ENCODE results near the gene GPR161. TPM values are rescaled to one million over a fixed set of nuclear protein-coding genes. Genes with fewer than 3 reads are reported as not detected.
A peak's percentile ranks its signal among the peaks of the same experiment; 100 is the strongest.

Gene GPR161
- total RNA-seq, 4 donors from 2014 or later, result 1.4 to 3.2 (median 2.3) TPM

DNA sequence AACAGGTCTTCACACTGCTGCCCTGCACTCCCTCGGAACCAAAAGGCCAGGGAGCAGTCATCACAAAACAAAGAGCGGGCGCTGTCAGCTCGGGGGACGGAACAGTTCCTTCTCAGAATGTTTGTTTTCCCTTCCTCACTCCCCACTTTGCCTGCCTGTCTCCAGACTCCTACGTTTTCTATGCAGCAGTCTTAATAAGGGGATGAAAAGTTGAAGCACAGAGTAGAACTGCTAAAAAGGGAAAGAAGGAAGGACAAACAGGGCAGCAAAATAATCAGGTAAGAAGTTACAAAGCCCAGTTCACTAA lies 738 bp upstream of the GPR161 start:
- Histone ChIP-seq H3K4me3 (replicated peaks in 1 of 3) (peak overlapping the region in 2 of 3 donors; percentile 35 to 62), H3K36me3 (no peaks in the 10 kb centered on the region), H3K9me3 (no peaks in the 10 kb centered on the region), H3K27ac (peak overlapping the region; percentile 4 to 81 (median 57)), H3K4me1 (peaks cover 8 to 14% of the 10 kb centered on the region in 2 donors), H3K27me3 (no peaks in the 10 kb centered on the region)
- no peak for DNase-seq
- TF ChIP-seq, protein P1, sequence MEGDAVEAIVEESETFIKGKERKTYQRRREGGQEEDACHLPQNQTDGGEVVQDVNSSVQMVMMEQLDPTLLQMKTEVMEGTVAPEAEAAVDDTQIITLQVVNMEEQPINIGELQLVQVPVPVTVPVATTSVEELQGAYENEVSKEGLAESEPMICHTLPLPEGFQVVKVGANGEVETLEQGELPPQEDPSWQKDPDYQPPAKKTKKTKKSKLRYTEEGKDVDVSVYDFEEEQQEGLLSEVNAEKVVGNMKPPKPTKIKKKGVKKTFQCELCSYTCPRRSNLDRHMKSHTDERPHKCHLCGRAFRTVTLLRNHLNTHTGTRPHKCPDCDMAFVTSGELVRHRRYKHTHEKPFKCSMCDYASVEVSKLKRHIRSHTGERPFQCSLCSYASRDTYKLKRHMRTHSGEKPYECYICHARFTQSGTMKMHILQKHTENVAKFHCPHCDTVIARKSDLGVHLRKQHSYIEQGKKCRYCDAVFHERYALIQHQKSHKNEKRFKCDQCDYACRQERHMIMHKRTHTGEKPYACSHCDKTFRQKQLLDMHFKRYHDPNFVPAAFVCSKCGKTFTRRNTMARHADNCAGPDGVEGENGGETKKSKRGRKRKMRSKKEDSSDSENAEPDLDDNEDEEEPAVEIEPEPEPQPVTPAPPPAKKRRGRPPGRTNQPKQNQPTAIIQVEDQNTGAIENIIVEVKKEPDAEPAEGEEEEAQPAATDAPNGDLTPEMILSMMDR (IDR thresholded peaks at IDR 0.05), result no peak
- no peak for TF ChIP-seq POLR2A (IDR thresholded peaks at IDR 0.05)
- intact Hi-C loops (cut with DNase I), result no loop called here
- 1 to 10% methylated on average over 6 of the region's 6 CpGs for WGBS, 2 donors

DNA sequence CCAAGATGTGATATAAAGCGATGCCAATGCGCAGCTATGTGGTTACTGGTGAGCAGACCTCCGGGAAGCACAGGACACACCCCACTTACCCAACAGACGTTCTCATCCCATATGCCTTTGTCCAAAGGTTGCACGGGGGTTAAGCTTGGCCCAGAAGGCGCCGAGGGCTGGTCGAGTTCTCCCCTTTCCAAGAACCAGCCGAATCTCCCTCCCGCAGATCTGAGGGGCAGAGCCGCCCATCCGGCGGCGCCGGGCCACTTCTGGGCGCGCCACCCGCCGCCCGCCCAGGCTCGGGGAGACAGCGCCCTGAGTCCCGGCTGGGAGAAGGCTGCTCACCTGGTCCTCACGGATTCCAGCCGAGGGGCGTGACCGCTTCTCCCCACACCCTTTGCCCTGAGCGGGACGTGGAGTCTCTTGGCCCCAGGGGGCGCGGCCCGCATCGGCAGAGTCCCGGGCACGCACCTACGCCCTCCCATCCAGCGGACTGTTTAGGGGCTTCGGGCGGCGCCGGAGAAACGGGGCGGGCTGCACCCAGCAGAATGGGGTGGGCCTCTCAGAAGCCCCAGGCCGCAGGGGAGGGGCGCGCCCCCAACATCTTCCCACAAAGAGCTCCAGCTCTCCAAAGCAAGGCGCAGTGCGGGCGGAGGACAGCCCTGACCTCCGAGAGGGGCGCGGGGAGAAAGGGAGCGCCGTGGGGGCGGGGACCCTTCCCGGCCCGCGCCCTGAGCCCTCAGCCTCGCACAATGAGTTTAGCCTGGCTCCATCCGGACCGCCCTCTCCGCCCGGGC lies 615 bp downstream of the GPR161 start:
- Histone ChIP-seq H3K4me1 (peaks cover 8 to 14% of the 10 kb centered on the region in 2 donors), H3K36me3 (no peaks in the 10 kb centered on the region), H3K9me3 (no peaks in the 10 kb centered on the region), H3K27ac (peak overlapping the region in 1 of 3 donors; percentile 3), H3K27me3 (no peaks in the 10 kb centered on the region), H3K4me3 (replicated peaks in 1 of 3) (peak overlapping the region; percentile 48 to 75 (median 62))
- intact Hi-C loops (cut with DNase I), result no loop called here
- 0 to 3% methylated on average over 7 to 14 of the region's 63 CpGs for WGBS, 2 donors
- TF ChIP-seq POLR2A (IDR thresholded peaks at IDR 0.05), result no peak
- TF ChIP-seq, protein P1 (IDR thresholded peaks at IDR 0.05), result no peak
- DNase-seq, result peak; percentile 17 to 32

DNA sequence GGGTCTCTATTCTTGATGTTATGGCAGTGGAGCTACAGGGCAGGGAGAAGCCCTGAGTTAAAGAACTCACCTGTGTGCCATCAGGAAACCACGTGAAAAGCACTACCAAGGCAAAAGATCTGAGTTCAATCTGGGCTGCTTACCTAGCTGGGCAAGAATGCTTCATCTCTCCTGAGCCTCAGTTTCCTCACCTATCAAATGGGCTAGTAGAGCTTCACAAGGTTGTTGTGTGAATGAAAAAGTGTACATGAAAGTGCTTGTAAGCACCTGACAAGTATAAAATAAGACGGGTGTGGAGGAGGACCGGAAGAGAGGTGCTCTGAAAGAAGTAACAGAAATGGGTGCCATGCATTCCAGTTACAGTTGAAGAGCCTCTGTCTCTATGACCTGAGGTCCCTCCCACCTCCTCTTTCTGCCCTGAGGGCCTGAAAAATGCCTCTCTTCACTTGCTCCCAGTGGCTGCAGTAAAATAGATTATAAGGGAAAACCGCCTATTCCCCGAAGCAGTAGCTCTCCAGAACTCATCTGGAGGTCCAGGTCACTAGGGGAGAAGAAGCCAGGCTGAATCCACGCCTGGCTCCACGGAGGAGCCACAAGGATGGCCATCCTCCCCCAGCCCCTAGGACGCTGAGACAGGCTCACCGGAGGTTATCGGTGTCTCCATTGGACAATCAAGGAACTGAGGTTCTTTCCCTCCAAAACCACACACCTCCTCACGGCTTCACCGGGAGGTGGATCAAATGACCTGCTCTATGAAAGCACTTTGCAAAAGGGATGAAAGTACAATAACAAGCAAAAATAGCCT lies 1.4 kb downstream of the GPR161 start:
- no peaks in the 10 kb centered on the region for H3K9me3 ChIP-seq
- intact Hi-C loops (cut with DNase I), result no loop called here
- no peaks in the 10 kb centered on the region for H3K27me3 ChIP-seq
- H3K36me3 ChIP-seq, result no peaks in the 10 kb centered on the region
- no peak for DNase-seq
- TF ChIP-seq, protein P1 (IDR thresholded peaks at IDR 0.05), result no peak
- TF ChIP-seq POLR2A (IDR thresholded peaks at IDR 0.05), result no peak
- H3K4me3 ChIP-seq (replicated peaks in 1 of 3), result peak overlapping the region in 2 of 3 donors; percentile 62 to 75
- 29 to 32% methylated on average over 12 of the region's 12 CpGs for WGBS, 2 donors
- H3K4me1 ChIP-seq, result peaks cover 8 to 14% of the 10 kb centered on the region in 2 donors
- H3K27ac ChIP-seq, result no peak overlapping the region

DNA sequence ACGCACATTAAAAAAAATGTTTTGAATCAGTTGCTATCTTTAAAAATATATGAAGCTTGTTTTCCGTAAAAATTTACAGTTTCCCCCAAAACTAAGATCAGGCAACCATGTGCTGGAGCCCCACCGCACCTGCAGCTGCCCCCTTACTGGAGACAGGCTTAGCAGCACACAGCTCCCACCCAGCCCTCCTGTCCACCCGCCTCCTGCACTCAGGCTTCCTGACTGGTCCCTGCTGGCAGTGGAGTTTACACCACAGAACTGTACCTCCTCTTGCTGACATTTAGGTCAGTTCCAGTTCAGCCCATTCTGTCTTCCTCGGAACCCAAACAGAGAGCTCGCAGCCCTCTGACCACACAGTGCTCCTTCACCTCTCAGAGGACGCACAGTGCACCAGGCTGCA lies 2.1 kb downstream of the GPR161 start:
- Histone ChIP-seq H3K4me3 (replicated peaks in 1 of 3) (no peak overlapping the region), H3K27ac (no peak overlapping the region), H3K9me3 (no peaks in the 10 kb centered on the region), H3K36me3 (no peaks in the 10 kb centered on the region), H3K4me1 (peaks cover 8 to 14% of the 10 kb centered on the region in 2 donors), H3K27me3 (no peaks in the 10 kb centered on the region)
- 85 to 91% methylated on average over 7 of the region's 7 CpGs for WGBS, 2 donors
- TF ChIP-seq POLR2A (IDR thresholded peaks at IDR 0.05), result no peak
- TF ChIP-seq, protein P1 (IDR thresholded peaks at IDR 0.05), result no peak
- intact Hi-C loops (cut with DNase I), result no loop called here
- no peak for DNase-seq

DNA sequence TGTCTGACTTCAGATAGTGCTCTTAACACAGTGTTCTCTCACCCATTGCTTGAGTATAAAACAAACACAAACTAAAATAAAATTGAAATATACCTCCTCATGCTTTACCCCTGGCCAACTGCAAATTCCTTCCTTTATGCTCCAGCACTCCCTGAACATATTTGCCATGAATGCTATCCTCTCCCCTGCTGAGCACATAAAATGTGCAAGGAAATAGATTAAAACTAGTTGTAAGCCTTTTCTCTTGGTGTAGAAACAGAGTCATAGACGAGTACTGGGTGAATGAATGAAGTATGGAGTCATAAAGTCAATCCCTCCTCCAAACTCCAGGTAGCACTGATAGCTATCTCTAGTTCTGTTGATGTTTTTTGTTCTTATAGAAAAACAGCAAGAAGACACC lies 2.6 kb downstream of the GPR161 start:
- Histone ChIP-seq H3K4me3 (replicated peaks in 1 of 3) (no peak overlapping the region), H3K4me1 (peaks cover 8 to 14% of the 10 kb centered on the region in 2 donors), H3K36me3 (no peaks in the 10 kb centered on the region), H3K27me3 (no peaks in the 10 kb centered on the region), H3K27ac (no peak overlapping the region), H3K9me3 (no peaks in the 10 kb centered on the region)
- intact Hi-C loops (cut with DNase I), result no loop called here
- no peak for DNase-seq
- no peak for TF ChIP-seq POLR2A (IDR thresholded peaks at IDR 0.05)
- TF ChIP-seq, protein P1 (IDR thresholded peaks at IDR 0.05), result no peak
- WGBS, 2 donors, result 76 to 79% methylated on average over 1 of the region's 1 CpG
